ENCODE measurements around the gene TMEM121. TPM values are rescaled to one million over a fixed set of nuclear protein-coding genes. Genes with fewer than 3 reads are reported as not detected.
"Not testable (repeated sequence)": the region's sequence is repeated elsewhere in the genome, so short reads cannot be mapped to it uniquely, and the experiment has no call there.

The TMEM121 gene
- total RNA-seq, 1 experiment from 2014 or later: 4.8 TPM

DNA sequence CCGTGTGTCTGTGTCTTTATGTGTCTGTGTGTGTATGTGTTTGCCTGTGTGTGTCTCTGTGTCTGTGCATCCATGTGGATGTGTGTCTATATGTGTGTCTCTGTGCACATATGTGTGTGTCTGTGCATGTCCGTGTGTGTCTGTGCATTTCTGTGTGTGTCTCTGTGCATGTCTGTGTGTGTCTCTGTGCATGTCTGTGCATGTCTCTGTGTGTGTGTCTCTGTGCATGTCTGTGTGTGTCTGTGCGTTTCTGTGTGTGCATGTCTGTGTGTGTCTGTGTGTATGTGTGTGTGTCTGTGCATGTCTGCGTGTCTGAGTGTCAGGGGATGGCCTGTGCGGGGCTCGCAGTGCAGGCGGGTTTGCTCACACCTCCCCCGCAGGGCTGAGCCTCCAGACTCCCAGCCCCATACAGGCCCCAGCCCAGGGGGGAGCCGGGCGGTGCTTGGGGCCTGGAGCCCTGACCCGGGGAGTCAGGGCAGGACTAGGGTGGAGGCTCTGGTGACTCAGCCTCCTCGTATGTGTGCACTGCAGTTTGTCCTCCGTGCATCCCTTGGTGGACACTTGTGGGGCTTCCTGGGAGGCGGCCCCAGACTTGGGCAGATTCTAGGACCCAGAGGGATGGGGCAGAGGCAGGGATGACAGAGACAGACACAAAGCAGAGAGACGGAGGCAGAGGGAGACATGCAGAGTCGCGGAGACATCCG is 41.9 kb downstream of the TMEM121 start:
- H3K4me3 ChIP-seq, H3K4me1 ChIP-seq, H3K27ac ChIP-seq, H3K36me3 ChIP-seq, DNase-seq, H3K27me3 ChIP-seq: not testable (repeated sequence)
- H3K9me3 ChIP-seq (replicated peaks): peaks cover 12% of the 10 kb centered on the region; the same call in 1 of the 2 replicates

GRCh38 chr14:105568859-105569766 is 42.7 kb downstream of the TMEM121 start:
- H3K36me3 ChIP-seq: no peaks in the 10 kb centered on the region

GRCh38 chr14:105570482-105570881 is 44.1 kb downstream of the TMEM121 start:
- peaks cover 12% of the 10 kb centered on the region; the same call in 1 of the 2 replicates for H3K9me3 ChIP-seq (replicated peaks)
- no peaks in the 10 kb centered on the region for H3K36me3 ChIP-seq
- no peaks in the 10 kb centered on the region for H3K4me1 ChIP-seq
- DNase-seq: no peak
- H3K27ac ChIP-seq: no peak overlapping the region
- H3K4me3 ChIP-seq: no peak overlapping the region
- no peaks in the 10 kb centered on the region for H3K27me3 ChIP-seq

More at GRCh38 chr14:105568859-105569766, 42.7 kb downstream of the TMEM121 start:
- H3K27ac ChIP-seq: no peak overlapping the region
- peaks cover 12% of the 10 kb centered on the region; the same call in 1 of the 2 replicates for H3K9me3 ChIP-seq (replicated peaks)
- H3K27me3 ChIP-seq: no peaks in the 10 kb centered on the region
- H3K4me3 ChIP-seq: no peak overlapping the region
- no peaks in the 10 kb centered on the region for H3K4me1 ChIP-seq
- no peak for DNase-seq

DNA sequence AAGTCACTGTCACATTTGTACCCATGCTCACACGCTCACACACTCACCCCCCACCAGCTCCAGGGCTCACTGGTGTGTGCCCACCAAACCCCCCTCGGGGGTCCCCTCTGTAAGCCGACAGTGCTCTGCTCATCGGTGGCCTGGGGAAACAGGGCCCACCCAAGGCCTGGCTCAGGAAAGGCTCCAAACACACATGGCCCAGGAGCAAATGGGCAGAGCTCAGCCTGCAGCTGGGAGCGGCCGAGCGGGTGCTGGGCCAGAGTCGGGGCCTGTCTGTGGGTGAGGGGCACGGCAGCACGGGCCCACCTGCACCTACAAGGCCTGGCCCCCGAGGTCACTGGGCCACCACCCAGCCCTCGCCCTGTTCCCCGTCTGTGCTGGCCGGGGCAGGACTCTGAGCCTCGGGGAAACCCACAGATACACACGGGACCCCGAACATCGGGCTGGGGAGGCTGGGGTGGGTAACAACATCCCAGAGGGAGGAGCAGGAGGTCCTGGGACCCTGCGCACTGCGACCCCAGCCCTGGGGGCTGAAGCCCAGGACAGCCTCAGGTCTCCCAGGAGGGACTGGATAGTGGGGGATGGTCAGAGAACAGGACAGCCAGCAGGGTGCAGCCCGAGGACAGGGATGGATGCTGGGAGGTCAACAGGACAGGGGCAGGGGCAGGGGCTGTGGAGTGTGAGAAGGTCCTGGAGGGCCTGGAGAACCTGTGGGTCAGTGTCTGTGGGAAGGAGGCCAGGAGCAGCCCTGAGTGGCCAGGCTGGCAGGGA is 45.0 kb downstream of the TMEM121 start:
- H3K27me3 ChIP-seq, H3K27ac ChIP-seq, H3K4me1 ChIP-seq, H3K4me3 ChIP-seq, DNase-seq, H3K36me3 ChIP-seq: not testable (repeated sequence)
- peaks cover 12% of the 10 kb centered on the region; the same call in 1 of the 2 replicates for H3K9me3 ChIP-seq (replicated peaks)

DNA sequence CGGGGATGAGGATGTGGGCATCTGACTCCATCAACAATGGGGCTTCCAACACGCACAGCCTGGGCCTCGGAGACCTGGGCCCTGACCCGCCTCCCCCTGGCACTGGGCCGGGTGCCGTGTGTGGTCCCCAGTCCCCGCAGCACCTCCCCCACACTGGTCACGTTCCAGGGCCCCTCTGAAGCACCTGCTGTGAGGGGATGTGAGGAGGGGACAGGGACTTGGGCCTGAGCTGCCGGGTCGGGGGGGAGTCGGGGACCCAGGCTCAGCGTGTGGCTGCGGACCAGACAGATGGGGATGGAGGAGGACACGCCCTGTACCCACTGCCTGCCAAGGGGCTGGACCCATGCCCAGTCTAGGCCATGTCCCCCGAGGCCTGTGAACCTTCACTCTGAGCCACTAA is 45.7 kb downstream of the TMEM121 start:
- H3K4me3 ChIP-seq, H3K27me3 ChIP-seq, H3K4me1 ChIP-seq, H3K27ac ChIP-seq, DNase-seq, H3K36me3 ChIP-seq: not testable (repeated sequence)
- peaks cover 12% of the 10 kb centered on the region; the same call in 1 of the 2 replicates for H3K9me3 ChIP-seq (replicated peaks)

GRCh38 chr14:105573841-105574240 is 47.5 kb downstream of the TMEM121 start:
- DNase-seq, H3K27ac ChIP-seq, H3K36me3 ChIP-seq, H3K4me3 ChIP-seq, H3K27me3 ChIP-seq, H3K4me1 ChIP-seq: not testable (repeated sequence)
- peaks cover 12% of the 10 kb centered on the region; the same call in 1 of the 2 replicates for H3K9me3 ChIP-seq (replicated peaks)

GRCh38 chr14:105574411-105574810 is 48.0 kb downstream of the TMEM121 start:
- not testable (repeated sequence) for H3K4me1 ChIP-seq; H3K27ac ChIP-seq; H3K4me3 ChIP-seq; DNase-seq; H3K27me3 ChIP-seq; H3K36me3 ChIP-seq; H3K9me3 ChIP-seq (replicated peaks)

GRCh38 chr14:105575016-105575700 is 48.8 kb downstream of the TMEM121 start:
- not testable (repeated sequence) for H3K9me3 ChIP-seq (replicated peaks); H3K27me3 ChIP-seq; H3K27ac ChIP-seq; H3K36me3 ChIP-seq; H3K4me3 ChIP-seq; H3K4me1 ChIP-seq; DNase-seq

GRCh38 chr14:105576525-105577088 is 50.2 kb downstream of the TMEM121 start:
- DNase-seq: no peak
- no peaks in the 10 kb centered on the region for H3K9me3 ChIP-seq (replicated peaks)
- H3K27me3 ChIP-seq: no peaks in the 10 kb centered on the region
- H3K4me1 ChIP-seq: no peaks in the 10 kb centered on the region
- no peak overlapping the region for H3K4me3 ChIP-seq
- H3K36me3 ChIP-seq: no peaks in the 10 kb centered on the region
- H3K27ac ChIP-seq: no peak overlapping the region

DNA sequence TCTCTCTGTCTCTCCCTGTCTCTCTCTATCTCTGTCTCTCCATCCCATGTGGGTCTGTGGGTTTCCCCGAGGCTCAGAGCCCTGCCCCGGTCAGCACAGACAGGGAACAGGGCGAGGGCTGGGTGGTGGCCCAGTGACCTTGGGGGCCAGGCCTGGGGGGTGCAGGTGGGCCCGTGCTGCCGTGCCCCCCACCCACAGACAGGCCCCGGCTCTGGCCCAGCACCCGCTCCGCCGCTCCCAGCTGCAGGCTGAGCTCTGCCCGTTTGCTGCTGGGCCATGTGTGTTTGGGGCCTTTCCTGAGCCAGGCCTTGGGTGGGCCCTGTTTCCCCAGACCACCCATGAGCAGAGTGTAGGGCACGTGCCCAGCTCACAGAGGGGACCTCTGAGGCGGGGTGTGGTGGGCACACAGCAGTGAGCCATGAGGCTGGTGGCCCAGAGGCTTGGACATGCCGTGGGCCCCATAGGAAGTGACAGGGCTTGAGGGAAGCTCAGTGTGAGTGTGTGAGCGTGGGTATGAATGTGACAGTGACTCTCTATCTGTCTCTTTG is 51.0 kb downstream of the TMEM121 start:
- H3K27me3 ChIP-seq: no peaks in the 10 kb centered on the region
- H3K36me3 ChIP-seq: no peaks in the 10 kb centered on the region
- no peaks in the 10 kb centered on the region for H3K9me3 ChIP-seq (replicated peaks)
- no peak for DNase-seq
- H3K4me3 ChIP-seq: no peak overlapping the region
- H3K27ac ChIP-seq: no peak overlapping the region
- H3K4me1 ChIP-seq: no peaks in the 10 kb centered on the region

GRCh38 chr14:105578070-105578469 is 51.7 kb downstream of the TMEM121 start:
- Histone ChIP-seq H3K4me3 (no peak overlapping the region), H3K27ac (no peak overlapping the region), H3K36me3 (no peaks in the 10 kb centered on the region), H3K4me1 (no peaks in the 10 kb centered on the region), H3K9me3 (replicated peaks) (no peaks in the 10 kb centered on the region), H3K27me3 (no peaks in the 10 kb centered on the region)
- no peak for DNase-seq

- not testable (repeated sequence) for H3K36me3 ChIP-seq; DNase-seq; H3K9me3 ChIP-seq (replicated peaks)
Measured at GRCh38 chr14:105579221-105579620, 52.8 kb downstream of the TMEM121 start.

More at GRCh38 chr14:105579221-105579620, 52.8 kb downstream of the TMEM121 start:
- H3K4me1 ChIP-seq, H3K27ac ChIP-seq, H3K4me3 ChIP-seq, H3K27me3 ChIP-seq: not testable (repeated sequence)
